Measurements from ENCODE around the gene TUNAR.

The TUNAR gene

GRCh38 chr14:95869776-95870175, 6.9 kb upstream of the TUNAR start:
- H3K27ac ChIP-seq (ENCODE audit: low read depth, low read length): no peak overlapping the region
- H3K4me1 ChIP-seq (ENCODE audit: control insufficient read depth in 5 of 5, insufficient read depth in 5 of 5, low read length in 5 of 5): no peaks in the 10 kb centered on the region
- peaks cover 3 to 12% (median 9%) of the 10 kb centered on the region in 5 donors for H3K9me3 ChIP-seq (ENCODE audit: control insufficient read depth in 5 of 5, low read length in 5 of 5)
- no peak overlapping the region for H3K9ac ChIP-seq (ENCODE audit: low read length in 5 of 5)
- H3K27me3 ChIP-seq (ENCODE audit: control insufficient read depth in 5 of 5, insufficient read depth in 4 of 5, low read length in 5 of 5): peaks cover 7 to 19% (median 15%) of the 10 kb centered on the region in 5 donors
- H3K36me3 ChIP-seq (ENCODE audit: control insufficient read depth in 5 of 5, insufficient read depth in 5 of 5, low read length in 5 of 5): no peaks in the 10 kb centered on the region
- H3K4me3 ChIP-seq (ENCODE audit: low read depth in 1 of 5, low read length in 5 of 5): no peak overlapping the region

- Histone ChIP-seq H3K4me1 (ENCODE audit: control insufficient read depth in 5 of 5, insufficient read depth in 5 of 5, low read length in 5 of 5) (peaks cover 0 to 2% (median 0%) of the 10 kb centered on the region in 5 donors), H3K9me3 (ENCODE audit: control insufficient read depth in 5 of 5, low read length in 5 of 5) (peaks cover 2 to 12% (median 7%) of the 10 kb centered on the region in 5 donors), H3K4me3 (ENCODE audit: low read depth in 1 of 5, low read length in 5 of 5) (no peak overlapping the region), H3K27ac (ENCODE audit: low read depth, low read length) (no peak overlapping the region), H3K9ac (ENCODE audit: low read length in 5 of 5) (no peak overlapping the region), H3K36me3 (ENCODE audit: control insufficient read depth in 5 of 5, insufficient read depth in 5 of 5, low read length in 5 of 5) (no peaks in the 10 kb centered on the region), H3K27me3 (ENCODE audit: control insufficient read depth in 5 of 5, insufficient read depth in 4 of 5, low read length in 5 of 5) (peaks cover 12 to 28% (median 23%) of the 10 kb centered on the region in 5 donors)
These were observed 5.9 kb upstream of the TUNAR start for GRCh38 chr14:95870772-95871171.

- peaks cover 12 to 32% (median 25%) of the 10 kb centered on the region in 5 donors for H3K27me3 ChIP-seq (ENCODE audit: control insufficient read depth in 5 of 5, insufficient read depth in 4 of 5, low read length in 5 of 5)
- H3K4me3 ChIP-seq (ENCODE audit: low read depth in 1 of 5, low read length in 5 of 5): no peak overlapping the region
- H3K9me3 ChIP-seq (ENCODE audit: control insufficient read depth in 5 of 5, low read length in 5 of 5): peaks cover 0 to 4% (median 0%) of the 10 kb centered on the region in 5 donors
- no peaks in the 10 kb centered on the region for H3K36me3 ChIP-seq (ENCODE audit: control insufficient read depth in 5 of 5, insufficient read depth in 5 of 5, low read length in 5 of 5)
- no peak overlapping the region for H3K9ac ChIP-seq (ENCODE audit: low read length in 5 of 5)
- H3K27ac ChIP-seq (ENCODE audit: low read depth, low read length): no peak overlapping the region
- peaks cover 0 to 6% (median 4%) of the 10 kb centered on the region in 5 donors for H3K4me1 ChIP-seq (ENCODE audit: control insufficient read depth in 5 of 5, insufficient read depth in 5 of 5, low read length in 5 of 5)
These were observed 5.1 kb upstream of the TUNAR start for GRCh38 chr14:95871531-95871930.

GRCh38 chr14:95872777-95873176, 3.9 kb upstream of the TUNAR start:
- Histone ChIP-seq H3K36me3 (ENCODE audit: control insufficient read depth in 5 of 5, insufficient read depth in 5 of 5, low read length in 5 of 5) (no peaks in the 10 kb centered on the region), H3K4me3 (ENCODE audit: low read depth in 1 of 5, low read length in 5 of 5) (no peak overlapping the region), H3K27ac (ENCODE audit: low read depth, low read length) (no peak overlapping the region), H3K9me3 (ENCODE audit: control insufficient read depth in 5 of 5, low read length in 5 of 5) (no peaks in the 10 kb centered on the region), H3K27me3 (ENCODE audit: control insufficient read depth in 5 of 5, insufficient read depth in 4 of 5, low read length in 5 of 5) (peaks cover 19 to 42% (median 37%) of the 10 kb centered on the region in 5 donors), H3K4me1 (ENCODE audit: control insufficient read depth in 5 of 5, insufficient read depth in 5 of 5, low read length in 5 of 5) (peaks cover 0 to 8% (median 5%) of the 10 kb centered on the region in 5 donors), H3K9ac (ENCODE audit: low read length in 5 of 5) (no peak overlapping the region)

GRCh38 chr14:95875831-95876760, 536 bp upstream of the TUNAR start:
- Histone ChIP-seq H3K9me3 (ENCODE audit: control insufficient read depth in 5 of 5, low read length in 5 of 5) (no peaks in the 10 kb centered on the region), H3K9ac (ENCODE audit: low read length in 5 of 5) (no peak overlapping the region), H3K27me3 (ENCODE audit: control insufficient read depth in 5 of 5, insufficient read depth in 4 of 5, low read length in 5 of 5) (peaks cover 25 to 46% (median 41%) of the 10 kb centered on the region in 5 donors), H3K36me3 (ENCODE audit: control insufficient read depth in 5 of 5, insufficient read depth in 5 of 5, low read length in 5 of 5) (no peaks in the 10 kb centered on the region), H3K27ac (ENCODE audit: low read depth, low read length) (no peak overlapping the region), H3K4me1 (ENCODE audit: control insufficient read depth in 5 of 5, insufficient read depth in 5 of 5, low read length in 5 of 5) (peaks cover 0 to 8% (median 5%) of the 10 kb centered on the region in 5 donors), H3K4me3 (ENCODE audit: low read depth in 1 of 5, low read length in 5 of 5) (peak overlapping the region in 1 of 5 donors; percentile 17)

GRCh38 chr14:95877633-95878032, 1.0 kb downstream of the TUNAR start:
- H3K27me3 ChIP-seq (ENCODE audit: control insufficient read depth in 5 of 5, insufficient read depth in 4 of 5, low read length in 5 of 5): peaks cover 25 to 46% (median 41%) of the 10 kb centered on the region in 5 donors
- no peak overlapping the region for H3K27ac ChIP-seq (ENCODE audit: low read depth, low read length)
- H3K4me1 ChIP-seq (ENCODE audit: control insufficient read depth in 5 of 5, insufficient read depth in 5 of 5, low read length in 5 of 5): peaks cover 0 to 8% (median 5%) of the 10 kb centered on the region in 5 donors
- no peak overlapping the region for H3K4me3 ChIP-seq (ENCODE audit: low read depth in 1 of 5, low read length in 5 of 5)
- no peak overlapping the region for H3K9ac ChIP-seq (ENCODE audit: low read length in 5 of 5)
- H3K9me3 ChIP-seq (ENCODE audit: control insufficient read depth in 5 of 5, low read length in 5 of 5): no peaks in the 10 kb centered on the region
- H3K36me3 ChIP-seq (ENCODE audit: control insufficient read depth in 5 of 5, insufficient read depth in 5 of 5, low read length in 5 of 5): no peaks in the 10 kb centered on the region

- H3K9ac ChIP-seq (ENCODE audit: low read length in 5 of 5): no peak overlapping the region
- H3K4me3 ChIP-seq (ENCODE audit: low read depth in 1 of 5, low read length in 5 of 5): no peak overlapping the region
- no peaks in the 10 kb centered on the region for H3K9me3 ChIP-seq (ENCODE audit: control insufficient read depth in 5 of 5, low read length in 5 of 5)
- peaks cover 0 to 9% (median 0%) of the 10 kb centered on the region in 5 donors for H3K27me3 ChIP-seq (ENCODE audit: control insufficient read depth in 5 of 5, insufficient read depth in 4 of 5, low read length in 5 of 5)
- H3K27ac ChIP-seq (ENCODE audit: low read depth, low read length): no peak overlapping the region
- no peaks in the 10 kb centered on the region for H3K36me3 ChIP-seq (ENCODE audit: control insufficient read depth in 5 of 5, insufficient read depth in 5 of 5, low read length in 5 of 5)
- H3K4me1 ChIP-seq (ENCODE audit: control insufficient read depth in 5 of 5, insufficient read depth in 5 of 5, low read length in 5 of 5): peaks cover 6 to 23% (median 18%) of the 10 kb centered on the region in 5 donors
These were observed 7.7 kb downstream of the TUNAR start for GRCh38 chr14:95884377-95884776.

- Histone ChIP-seq H3K9ac (ENCODE audit: low read length in 5 of 5) (no peak overlapping the region), H3K9me3 (ENCODE audit: control insufficient read depth in 5 of 5, low read length in 5 of 5) (no peaks in the 10 kb centered on the region), H3K4me1 (ENCODE audit: control insufficient read depth in 5 of 5, insufficient read depth in 5 of 5, low read length in 5 of 5) (peaks cover 6 to 23% (median 18%) of the 10 kb centered on the region in 5 donors), H3K27me3 (ENCODE audit: control insufficient read depth in 5 of 5, insufficient read depth in 4 of 5, low read length in 5 of 5) (peaks cover 0 to 7% (median 0%) of the 10 kb centered on the region in 5 donors), H3K27ac (ENCODE audit: low read depth, low read length) (no peak overlapping the region), H3K4me3 (ENCODE audit: low read depth in 1 of 5, low read length in 5 of 5) (no peak overlapping the region), H3K36me3 (ENCODE audit: control insufficient read depth in 5 of 5, insufficient read depth in 5 of 5, low read length in 5 of 5) (no peaks in the 10 kb centered on the region)
These were observed 8.6 kb downstream of the TUNAR start for GRCh38 chr14:95885278-95885677.

GRCh38 chr14:95885866-95886265, 9.2 kb downstream of the TUNAR start:
- Histone ChIP-seq H3K9me3 (ENCODE audit: control insufficient read depth in 5 of 5, low read length in 5 of 5) (no peaks in the 10 kb centered on the region), H3K27ac (ENCODE audit: low read depth, low read length) (no peak overlapping the region), H3K4me1 (ENCODE audit: control insufficient read depth in 5 of 5, insufficient read depth in 5 of 5, low read length in 5 of 5) (peaks cover 6 to 23% (median 18%) of the 10 kb centered on the region in 5 donors), H3K27me3 (ENCODE audit: control insufficient read depth in 5 of 5, insufficient read depth in 4 of 5, low read length in 5 of 5) (peaks cover 0 to 6% (median 0%) of the 10 kb centered on the region in 5 donors), H3K9ac (ENCODE audit: low read length in 5 of 5) (no peak overlapping the region), H3K4me3 (ENCODE audit: low read depth in 1 of 5, low read length in 5 of 5) (peak overlapping the region in 2 of 5 donors; percentile 4 to 24), H3K36me3 (ENCODE audit: control insufficient read depth in 5 of 5, insufficient read depth in 5 of 5, low read length in 5 of 5) (no peaks in the 10 kb centered on the region)
